ENCODE measurements around the gene PIGR. TPM values are rescaled to one million over a fixed set of nuclear protein-coding genes. Genes with fewer than 3 reads are reported as not detected.

PIGR gene
- total and polyA plus RNA-seq, 2 of the 4 experiments (the other 2 are of a cell fraction), result not detected

DNA sequence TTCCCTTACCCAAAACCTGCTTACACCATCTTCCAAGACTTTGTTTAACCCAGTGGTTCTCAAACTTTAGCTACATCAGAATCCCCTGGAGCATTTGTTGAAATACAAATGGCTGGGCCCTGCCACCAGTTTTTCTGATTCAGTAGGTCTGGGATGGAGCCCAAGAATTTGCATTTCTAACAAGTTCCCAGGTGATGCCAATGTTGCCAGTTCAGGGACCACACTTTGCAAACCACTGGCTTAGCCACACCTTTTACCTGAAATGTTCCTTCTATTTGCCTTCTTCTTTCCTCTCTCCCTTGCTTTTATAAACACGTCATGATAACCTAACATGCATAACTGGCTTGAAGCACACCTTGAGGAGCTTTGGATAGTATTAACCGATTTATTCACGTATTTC, 40.1 kb upstream of the PIGR start:
- Histone ChIP-seq H2AFZ (replicated peaks; ENCODE audit: low read length, poor library complexity) (no peak overlapping the region), H2BK5ac (ENCODE audit: low read depth, low read length, poor library complexity, severe bottlenecking) (no peak overlapping the region), H2BK20ac (ENCODE audit: low read depth, low read length) (no peak overlapping the region), H3K27me3 (ENCODE audit: control insufficient read depth, insufficient read depth, low read length) (peaks cover 41% of the 10 kb centered on the region), H3K4ac (ENCODE audit: low read depth, low read length) (no peak overlapping the region), H3K9me3 (ENCODE audit: control insufficient read depth, insufficient read depth, low read length) (peaks cover 3% of the 10 kb centered on the region; the same call in 1 of the 2 replicates), H3K4me2 (ENCODE audit: low read depth, low read length) (no peak overlapping the region), H3K36me3 (ENCODE audit: control insufficient read depth, insufficient read depth, low read length) (no peaks in the 10 kb centered on the region), H3K9ac (ENCODE audit: low read depth, low read length) (no peak overlapping the region), H3K18ac (ENCODE audit: low read depth, low read length) (no peak overlapping the region), H2BK120ac (ENCODE audit: low read depth, low read length) (no peak overlapping the region), H3K23ac (ENCODE audit: low read depth, low read length) (no peak overlapping the region), H2AK5ac (ENCODE audit: low read depth, low read length) (no peak overlapping the region), H3K14ac (replicated peaks; ENCODE audit: low read depth, low read length) (no peak overlapping the region), H3K56ac (ENCODE audit: extremely low read depth, insufficient read depth, low read length) (no peak overlapping the region), H3K4me1 (ENCODE audit: control insufficient read depth, insufficient read depth, low read length) (no peaks in the 10 kb centered on the region), H4K5ac (ENCODE audit: low read depth, low read length) (no peak overlapping the region), H2BK15ac (ENCODE audit: low read depth, low read length) (no peak overlapping the region), H3K9me1 (ENCODE audit: insufficient read depth, low read length) (no peaks in the 10 kb centered on the region), H3K27ac (ENCODE audit: insufficient read depth, low read length) (no peak overlapping the region), H3K79me1 (ENCODE audit: low read depth in 1 of 2, low read length in 2 of 2) (no peaks in the 10 kb centered on the region), H3K4me3 (ENCODE audit: insufficient read depth, low read depth, low read length) (no peak overlapping the region), H4K8ac (ENCODE audit: low read depth in 2 of 2, low read length in 2 of 2) (no peak overlapping the region), H4K20me1 (ENCODE audit: insufficient read depth, low read length) (no peaks in the 10 kb centered on the region), H4K91ac (ENCODE audit: insufficient read depth, low read depth, low read length) (no peak overlapping the region), H2AK9ac (replicated peaks; ENCODE audit: low read depth, low read length, poor library complexity) (no peak overlapping the region)
- intact Hi-C loops (cut with micrococcal nuclease), result loop anchor here (10.0 kb wide), 3 partner anchors 252 to 512 kb away; partner anchors contain the start of genes DYRK3 and IKBKE
- ATAC-seq (ENCODE audit: low read depth) (no peak), DNase-seq (no peak)
- ChIA-PET CTCF (interaction anchor here (0.6 kb wide), 1 partner anchor 52 kb away, joined by 3 read pairs; no protein-coding TSS in a partner anchor), POLR2A (ENCODE audit: unreplicated experiment) (no interaction called here)
- TF ChIP-seq RCOR1 (IDR thresholded peaks at IDR 0.05; ENCODE audit: insufficient replicate concordance, low read length), result no peak
- TF ChIP-seq RFX5 (IDR thresholded peaks at IDR 0.05; ENCODE audit: low read depth, low read length), result no peak
- TF ChIP-seq, protein P1, sequence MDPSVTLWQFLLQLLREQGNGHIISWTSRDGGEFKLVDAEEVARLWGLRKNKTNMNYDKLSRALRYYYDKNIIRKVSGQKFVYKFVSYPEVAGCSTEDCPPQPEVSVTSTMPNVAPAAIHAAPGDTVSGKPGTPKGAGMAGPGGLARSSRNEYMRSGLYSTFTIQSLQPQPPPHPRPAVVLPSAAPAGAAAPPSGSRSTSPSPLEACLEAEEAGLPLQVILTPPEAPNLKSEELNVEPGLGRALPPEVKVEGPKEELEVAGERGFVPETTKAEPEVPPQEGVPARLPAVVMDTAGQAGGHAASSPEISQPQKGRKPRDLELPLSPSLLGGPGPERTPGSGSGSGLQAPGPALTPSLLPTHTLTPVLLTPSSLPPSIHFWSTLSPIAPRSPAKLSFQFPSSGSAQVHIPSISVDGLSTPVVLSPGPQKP (IDR thresholded peaks at IDR 0.05; ENCODE audit: borderline replicate concordance, low read depth, low read length), result no peak
- TF ChIP-seq NFE2L2 (IDR thresholded peaks at IDR 0.05; ENCODE audit: low read depth, low read length), result no peak
- no peak for TF ChIP-seq MXI1 (IDR thresholded peaks at IDR 0.05; ENCODE audit: borderline replicate concordance, low read depth, low read length)
- TF ChIP-seq CEBPB (IDR thresholded peaks at IDR 0.05; ENCODE audit: low read depth, low read length), result no peak
- TF ChIP-seq, protein P2, sequence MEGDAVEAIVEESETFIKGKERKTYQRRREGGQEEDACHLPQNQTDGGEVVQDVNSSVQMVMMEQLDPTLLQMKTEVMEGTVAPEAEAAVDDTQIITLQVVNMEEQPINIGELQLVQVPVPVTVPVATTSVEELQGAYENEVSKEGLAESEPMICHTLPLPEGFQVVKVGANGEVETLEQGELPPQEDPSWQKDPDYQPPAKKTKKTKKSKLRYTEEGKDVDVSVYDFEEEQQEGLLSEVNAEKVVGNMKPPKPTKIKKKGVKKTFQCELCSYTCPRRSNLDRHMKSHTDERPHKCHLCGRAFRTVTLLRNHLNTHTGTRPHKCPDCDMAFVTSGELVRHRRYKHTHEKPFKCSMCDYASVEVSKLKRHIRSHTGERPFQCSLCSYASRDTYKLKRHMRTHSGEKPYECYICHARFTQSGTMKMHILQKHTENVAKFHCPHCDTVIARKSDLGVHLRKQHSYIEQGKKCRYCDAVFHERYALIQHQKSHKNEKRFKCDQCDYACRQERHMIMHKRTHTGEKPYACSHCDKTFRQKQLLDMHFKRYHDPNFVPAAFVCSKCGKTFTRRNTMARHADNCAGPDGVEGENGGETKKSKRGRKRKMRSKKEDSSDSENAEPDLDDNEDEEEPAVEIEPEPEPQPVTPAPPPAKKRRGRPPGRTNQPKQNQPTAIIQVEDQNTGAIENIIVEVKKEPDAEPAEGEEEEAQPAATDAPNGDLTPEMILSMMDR (conservative IDR thresholded peaks at IDR 0.05; ENCODE audit: low read depth, low read length), result no peak
- in situ Hi-C loops (cut with MboI; ENCODE audit: low sequenced_read_pairs), result no loop called here
- WGBS, 2 experiments (ENCODE audit: extremely low coverage in 2 of 2, insufficient read length in 1 of 2), result no CpG with 5 or more reads among the region's 3 CpGs
- BruUV-seq (replicated peaks), result no TSS peak
- dilution Hi-C loops (cut with HindIII; ENCODE audit: low sequenced_read_pairs, unreplicated experiment), result no loop called here

Data from IMR-90 (cell line).